HG03045 (cell line): Measurements from ENCODE around the gene GAS2L2.
A peak's percentile ranks its signal among the peaks of the same experiment; 100 is the strongest.
"Not testable (repeated sequence)": the region's sequence is repeated elsewhere in the genome, so short reads cannot be mapped to it uniquely, and the experiment has no call there.

Experiments
- ATAC-seq: cut with Tn5 transposase; IDR thresholded peaks from one replicate; pipeline ENCODE4 v1.9.1; 2021; ENCODE audit warnings: mild to moderate bottlenecking, moderate library complexity; ENCODE audit not compliant: unreplicated experiment

Gene GAS2L2

DNA sequence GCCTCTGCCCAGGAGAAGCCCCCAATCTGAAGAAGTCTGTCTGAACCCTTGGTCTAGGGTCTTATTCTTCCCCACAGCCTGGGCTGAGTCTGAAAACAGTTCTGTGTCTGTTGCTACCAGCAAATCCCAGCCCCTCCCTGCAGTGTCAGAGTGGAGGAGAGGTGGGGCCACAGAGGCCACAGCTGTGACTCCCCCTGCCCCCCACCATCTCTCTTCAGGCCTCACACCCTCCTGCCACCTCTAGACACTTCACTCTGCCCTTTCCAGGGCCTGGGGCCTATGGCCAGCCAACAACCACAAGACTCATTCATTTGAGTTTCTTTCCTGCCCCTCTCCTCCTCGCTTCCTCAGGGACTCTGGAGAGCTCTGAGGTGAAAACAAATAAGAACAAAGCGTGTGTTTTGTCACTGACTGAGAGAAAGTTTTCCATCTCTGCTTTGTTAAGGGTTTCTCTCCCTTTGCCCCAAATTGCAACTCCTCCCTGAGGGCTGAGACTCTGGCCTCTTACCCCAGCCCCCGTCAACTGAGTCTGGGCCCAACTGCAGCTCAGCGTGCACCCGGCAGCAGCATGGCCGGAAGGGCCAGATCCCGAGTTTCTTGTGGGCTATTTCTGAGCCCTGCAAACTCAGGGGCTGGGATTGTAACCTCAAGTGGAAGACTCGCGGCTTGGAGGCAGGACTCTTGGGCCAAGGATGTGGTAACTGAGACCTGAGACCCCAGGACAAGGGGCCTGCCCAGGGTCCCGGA, 20.8 kb upstream of the GAS2L2 start:
- no peak for ATAC-seq

DNA sequence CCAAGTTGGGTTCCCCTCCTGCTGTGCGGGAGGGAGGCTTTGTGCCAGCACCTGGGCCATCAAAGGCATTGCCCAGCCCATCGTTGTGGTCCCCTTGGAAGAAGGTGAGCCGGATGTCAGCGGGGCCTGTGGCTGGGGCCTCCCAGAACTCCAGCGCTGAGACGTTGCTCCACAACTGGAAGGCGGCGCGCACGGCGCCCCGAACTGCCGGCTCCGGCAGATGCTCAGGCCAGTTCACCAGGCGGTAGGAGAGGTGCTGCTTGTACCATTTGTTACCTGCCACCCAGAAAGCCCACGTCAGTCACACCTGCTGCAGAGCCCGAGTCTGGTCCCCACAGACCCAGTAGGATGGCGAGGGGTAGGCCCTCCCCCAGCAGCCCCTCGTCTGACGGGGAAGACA, 20.1 kb upstream of the GAS2L2 start:
- ATAC-seq, result no peak

DNA sequence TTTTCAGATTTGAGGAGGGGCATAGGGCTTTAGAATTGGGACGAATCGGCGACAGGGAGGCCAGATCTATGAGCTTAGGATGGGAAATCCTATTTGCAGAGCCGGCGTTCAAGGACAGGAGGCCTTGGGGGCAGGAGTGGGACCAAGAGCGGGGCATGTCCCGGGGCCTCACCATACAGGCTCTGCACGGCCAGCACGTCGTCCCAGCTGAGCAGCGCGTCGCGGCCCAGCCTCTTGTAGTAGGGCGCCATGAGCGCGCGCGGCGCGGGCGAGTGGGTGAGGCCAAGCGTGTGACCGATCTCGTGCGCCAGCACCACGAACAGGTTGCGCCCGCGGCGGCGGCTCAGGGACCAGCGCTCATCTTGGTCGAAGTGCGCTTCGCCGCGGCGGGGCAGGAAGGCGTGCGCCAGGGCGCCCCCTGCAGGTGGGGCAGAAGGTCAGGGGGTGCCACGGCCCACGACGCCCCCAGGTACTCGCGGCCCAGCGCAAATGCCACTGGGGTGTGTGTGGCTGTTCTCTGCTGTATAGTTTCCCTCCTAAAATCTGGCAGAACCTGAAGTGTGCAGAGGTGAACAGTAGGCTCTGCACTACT, 17.0 kb upstream of the GAS2L2 start:
- ATAC-seq, result no peak

DNA sequence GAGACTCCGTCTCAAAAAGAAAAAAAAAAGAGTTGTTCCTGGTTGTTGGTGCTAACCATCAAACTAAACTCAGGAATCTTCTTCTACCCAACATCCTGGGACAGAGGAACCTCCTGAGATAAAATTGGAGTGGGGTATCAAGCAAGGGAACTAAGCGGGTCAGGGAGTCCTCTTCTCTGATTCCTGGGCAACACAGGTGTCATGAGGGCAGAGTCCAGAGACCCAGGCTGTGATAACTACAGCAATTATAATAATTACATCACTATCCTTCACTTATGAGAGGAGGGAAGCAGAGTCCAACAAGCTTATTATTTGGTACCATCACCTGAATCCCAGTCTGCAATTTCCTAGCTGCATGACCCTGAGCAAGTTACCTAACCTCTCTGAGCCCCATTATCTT, 15.8 kb upstream of the GAS2L2 start:
- no peak for ATAC-seq

DNA sequence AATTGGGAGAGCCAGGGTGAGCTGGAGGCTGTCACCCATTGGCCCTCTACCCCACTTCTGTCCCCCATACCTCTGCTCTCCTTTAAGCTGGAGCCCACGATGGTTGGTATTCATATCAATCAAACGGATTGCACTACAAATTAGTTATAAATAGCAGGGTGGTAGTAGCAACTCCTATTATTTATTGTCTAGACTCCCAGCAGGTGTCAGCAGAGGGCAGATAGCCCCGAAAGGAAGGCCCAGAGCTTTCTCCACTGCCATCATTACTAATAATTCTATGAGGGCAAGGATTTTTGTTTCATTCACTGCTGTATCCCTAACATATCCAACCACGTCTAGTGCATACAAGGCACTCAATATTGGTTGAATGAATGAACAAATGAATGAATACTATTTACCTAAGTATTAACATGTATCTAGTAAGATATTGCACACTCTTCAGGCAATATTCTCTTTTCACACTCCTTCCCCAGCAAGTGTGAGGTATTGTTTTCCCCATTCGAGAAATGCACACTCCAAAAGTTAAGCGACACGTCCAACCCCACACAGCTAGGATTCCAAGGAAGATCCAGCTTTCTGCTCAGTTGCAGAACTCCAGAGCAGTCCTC, 14.0 kb upstream of the GAS2L2 start:
- ATAC-seq, result no peak

DNA sequence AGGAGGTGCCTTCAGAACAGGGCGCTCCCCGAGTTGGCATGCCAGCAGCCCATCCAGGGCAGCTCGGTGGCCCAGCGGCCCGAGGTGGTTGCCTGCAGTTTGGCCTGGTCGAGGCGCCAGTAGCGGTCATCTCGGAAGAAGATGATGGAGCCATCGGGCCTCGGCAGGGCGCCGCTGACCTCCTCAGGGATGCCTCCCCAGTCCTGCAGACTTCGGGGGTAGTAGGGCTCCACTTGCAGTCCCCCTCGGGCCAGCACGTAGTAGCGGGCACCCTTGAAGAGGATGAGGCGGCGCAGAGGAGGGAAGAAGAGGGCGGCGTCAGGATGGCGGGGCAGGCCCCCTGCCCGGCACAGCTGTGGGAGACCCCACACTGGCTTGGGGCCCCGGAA, 13.4 kb upstream of the GAS2L2 start:
- no peak for ATAC-seq

DNA sequence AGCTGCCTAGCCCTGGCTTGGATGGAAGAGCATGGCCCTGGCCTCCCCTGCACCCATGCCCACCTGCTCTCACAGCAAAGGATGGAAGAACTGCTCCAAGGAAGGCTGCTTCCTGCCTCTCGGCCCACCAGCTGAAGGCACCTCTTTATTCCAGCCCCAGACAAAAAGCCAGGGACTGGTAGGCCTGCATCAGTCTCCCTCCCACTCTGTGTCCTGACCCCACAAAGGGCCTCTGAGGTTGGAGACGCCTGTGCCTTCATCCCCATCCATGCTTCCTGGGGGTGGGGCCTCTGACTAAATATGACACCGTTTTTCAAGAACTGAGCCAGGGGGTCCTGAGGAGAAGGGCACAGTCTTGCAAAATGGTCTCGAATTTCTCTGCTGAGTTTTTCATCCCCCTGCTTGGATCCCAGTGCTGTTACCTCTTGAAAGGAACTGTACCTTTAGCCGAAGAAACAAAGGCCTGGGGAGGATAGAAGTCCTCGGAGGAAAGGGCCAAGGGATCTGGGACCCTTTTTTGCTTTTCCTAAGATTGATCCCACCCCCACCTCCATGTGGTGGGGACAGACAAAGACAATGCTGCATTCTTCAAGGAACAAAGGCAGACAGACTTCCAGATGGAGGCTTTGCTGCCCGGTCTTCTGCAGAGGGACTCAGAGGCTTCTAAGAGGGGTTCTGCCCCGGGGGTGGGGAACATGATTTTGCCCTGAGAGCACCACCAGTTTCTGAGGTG, 12.9 kb upstream of the GAS2L2 start:
- no peak for ATAC-seq

DNA sequence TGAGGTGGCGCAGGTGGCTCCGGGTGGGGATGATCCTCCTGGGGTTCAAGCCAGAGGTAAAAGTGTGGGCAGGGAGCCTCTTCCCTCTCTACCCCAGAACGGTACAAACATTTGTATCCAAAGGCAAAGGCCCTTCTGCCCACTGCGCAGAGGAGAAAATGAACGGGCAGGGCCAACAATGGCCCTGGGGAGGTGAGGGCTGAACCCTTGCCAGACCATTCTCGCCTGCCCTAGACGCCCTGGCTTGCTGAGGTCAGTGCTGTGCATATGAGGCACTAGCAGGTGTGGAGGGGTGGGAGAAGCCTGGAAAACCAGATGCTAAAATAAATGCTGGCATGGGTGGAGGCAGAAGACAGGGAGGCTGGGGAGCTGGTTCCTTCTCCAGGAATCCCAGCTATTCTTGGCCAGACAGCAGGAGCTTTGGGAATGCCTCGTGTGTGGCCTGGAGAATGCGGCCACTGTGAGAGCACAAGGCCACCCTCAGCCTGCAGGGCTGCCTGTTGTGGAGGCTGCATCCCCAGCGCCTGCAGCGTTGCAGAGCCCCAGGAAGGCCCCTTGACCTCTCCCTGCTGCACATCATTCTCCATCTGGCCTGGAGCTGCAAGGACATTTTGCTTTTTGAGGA, 12.2 kb upstream of the GAS2L2 start:
- no peak for ATAC-seq

DNA sequence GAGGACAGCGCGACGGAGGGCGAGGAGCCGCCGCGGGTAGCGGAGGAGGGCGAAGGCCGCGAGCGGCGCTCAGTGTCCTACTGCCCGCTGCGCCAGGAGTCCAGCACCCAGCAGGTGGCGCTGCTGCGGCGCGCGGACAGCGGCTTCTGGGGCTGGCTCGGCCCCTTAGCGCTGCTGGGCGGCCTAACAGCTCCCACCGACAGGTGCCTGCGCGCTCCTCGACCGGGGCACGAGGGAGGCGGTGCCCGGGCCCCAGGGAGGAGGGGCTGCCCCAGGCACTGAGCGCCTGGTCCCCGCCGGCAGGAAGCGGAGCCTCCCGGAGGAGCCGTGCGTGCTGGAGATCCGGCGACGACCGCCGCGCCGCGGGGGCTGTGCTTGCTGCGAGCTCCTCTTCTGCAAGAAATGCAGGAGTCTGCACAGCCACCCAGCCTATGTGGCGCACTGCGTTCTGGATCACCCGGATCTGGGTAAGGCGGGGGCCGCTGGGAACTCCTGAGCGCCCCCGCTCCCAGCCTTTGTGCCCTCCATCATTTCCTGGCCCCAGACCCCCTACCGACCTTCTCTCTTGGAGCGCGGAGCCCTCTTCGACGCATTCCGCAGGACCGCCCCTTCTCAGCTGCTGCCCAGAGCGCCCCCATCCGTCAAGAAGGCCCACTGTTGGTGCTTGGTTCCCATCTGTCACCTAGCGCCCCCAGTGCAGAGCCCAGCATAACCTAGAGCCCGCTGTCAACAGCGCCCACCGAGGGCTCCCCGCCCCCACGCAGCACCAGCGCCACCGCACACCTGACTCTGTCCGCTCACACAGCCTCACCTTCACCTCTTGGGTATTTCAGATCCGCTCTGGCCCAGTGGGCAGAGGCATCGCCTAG, 11.3 kb upstream of the GAS2L2 start:
- ATAC-seq, result peak; percentile 86

DNA sequence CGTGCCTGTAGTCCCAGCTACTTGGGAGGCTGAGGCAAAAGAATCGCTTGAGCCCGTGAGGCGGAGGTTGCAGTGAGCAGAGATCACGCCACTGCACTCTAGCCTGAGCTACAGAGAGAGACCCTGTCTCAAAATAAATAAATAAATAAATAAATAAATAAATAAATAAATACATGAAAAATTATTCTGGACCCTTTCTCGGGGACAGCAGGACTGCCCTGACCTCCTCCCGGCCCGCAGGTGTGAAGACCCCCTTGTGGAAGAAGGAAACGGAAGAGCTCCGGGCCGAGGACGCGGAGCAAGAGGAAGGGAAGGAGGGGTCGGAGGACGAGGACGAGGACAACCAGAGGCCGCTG, 10.7 kb upstream of the GAS2L2 start:
- ATAC-seq, result no peak

DNA sequence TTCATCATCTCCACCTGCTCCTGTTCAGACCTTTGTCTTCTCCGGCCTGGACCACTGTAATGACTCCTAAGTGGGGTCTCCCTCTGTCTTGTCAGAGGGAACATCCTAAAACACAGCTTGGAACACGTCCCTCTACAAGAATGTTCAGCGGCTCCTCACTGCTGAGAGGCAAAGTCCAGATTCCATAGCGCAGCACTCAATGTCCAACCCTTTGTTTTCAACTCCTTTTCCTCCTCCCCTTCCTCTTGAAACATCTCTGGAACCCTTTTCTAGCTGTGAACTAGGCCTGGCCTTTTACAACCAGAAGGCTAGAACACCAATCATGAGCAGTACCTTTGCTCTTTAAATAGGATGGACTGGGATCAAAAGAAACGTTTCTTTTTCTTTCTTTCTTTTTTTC, 8.6 kb upstream of the GAS2L2 start:
- ATAC-seq, result no peak

DNA sequence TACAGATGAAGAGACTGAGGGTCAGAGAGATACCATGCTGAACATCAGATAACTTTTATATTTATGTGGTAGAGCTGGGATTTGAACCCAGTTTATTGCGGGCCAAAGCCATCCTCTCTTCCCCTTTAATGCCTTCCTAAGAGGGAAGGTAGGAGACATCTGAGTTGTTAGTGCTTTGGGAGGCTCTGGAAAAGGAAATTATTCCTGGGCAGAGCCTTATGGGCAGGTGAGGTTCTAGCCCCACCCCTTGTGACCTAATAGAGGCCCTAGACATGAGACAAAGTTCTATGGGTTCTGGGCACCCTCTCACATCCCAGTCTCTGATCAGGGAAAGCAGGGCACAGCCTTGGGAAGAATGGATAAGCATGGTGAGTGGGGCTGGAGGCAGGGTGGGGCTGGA, 7.5 kb upstream of the GAS2L2 start, which contains the start of gene C17orf50:
TSS of gene C17orf50 (plus strand) at position 301 of the 400 bp plus-strand sequence. CDS start at position 356, 55 bp downstream.
- no peak for ATAC-seq

DNA sequence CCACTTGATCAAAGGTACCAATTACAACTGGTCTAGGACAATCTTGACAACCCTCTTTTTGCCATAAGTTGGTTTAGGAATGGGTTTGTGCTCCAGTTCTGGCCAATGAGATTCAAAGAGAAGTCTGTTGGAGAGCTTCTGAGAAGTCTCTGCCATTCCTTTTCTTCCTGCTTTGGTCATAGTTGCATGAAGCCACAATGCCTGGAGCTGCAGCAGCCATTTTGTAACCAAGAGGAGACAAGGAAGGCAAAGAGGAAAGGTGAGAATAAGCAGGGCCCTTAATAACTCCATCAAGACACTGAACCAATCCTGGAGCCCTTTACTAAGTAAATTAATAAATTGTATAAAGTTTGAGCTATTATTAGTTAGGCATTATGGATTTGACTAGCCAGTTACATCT, 4.2 kb upstream of the GAS2L2 start:
- ATAC-seq, result no peak

DNA sequence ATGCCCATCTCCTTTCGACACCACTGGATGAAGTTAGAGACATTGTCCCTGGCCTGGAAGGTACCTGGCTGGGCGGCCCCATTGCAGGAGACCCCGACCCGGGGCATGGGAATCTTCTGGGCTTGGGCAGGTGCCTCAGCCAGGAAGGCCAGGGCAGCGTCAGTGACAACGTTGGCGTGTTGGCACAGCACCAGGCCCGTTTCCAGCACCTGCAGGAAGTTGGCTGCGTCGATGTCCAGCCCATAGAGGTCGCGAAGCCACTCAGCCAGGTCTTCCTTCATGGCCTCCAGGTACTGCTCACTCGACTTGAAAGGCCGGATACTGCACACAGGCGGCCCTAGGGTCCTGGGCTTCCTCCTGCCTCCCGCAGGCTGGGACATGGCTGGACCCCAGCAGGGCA, 568 bp downstream of the GAS2L2 start:
- ATAC-seq, result no peak

DNA sequence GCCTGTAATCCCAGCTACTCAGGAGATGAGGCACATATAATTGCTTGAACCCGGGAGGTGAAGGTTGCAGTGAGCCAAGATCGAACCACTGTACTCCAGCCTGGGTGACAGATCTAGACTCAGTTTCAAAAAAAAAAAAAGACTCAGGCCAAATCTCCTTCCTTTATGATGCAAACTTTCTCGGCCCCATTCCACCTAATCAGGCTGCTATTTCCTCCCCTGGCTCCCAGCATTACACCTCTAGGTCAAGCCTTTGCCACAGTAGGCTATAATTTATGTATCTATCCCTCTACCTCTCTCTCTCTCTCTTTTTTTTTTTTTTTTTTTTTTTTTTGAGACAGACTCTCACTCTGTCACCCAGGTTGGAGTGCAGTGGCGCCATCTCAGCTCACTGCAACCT, 1.5 kb downstream of the GAS2L2 start:
- ATAC-seq, result not testable (repeated sequence)

DNA sequence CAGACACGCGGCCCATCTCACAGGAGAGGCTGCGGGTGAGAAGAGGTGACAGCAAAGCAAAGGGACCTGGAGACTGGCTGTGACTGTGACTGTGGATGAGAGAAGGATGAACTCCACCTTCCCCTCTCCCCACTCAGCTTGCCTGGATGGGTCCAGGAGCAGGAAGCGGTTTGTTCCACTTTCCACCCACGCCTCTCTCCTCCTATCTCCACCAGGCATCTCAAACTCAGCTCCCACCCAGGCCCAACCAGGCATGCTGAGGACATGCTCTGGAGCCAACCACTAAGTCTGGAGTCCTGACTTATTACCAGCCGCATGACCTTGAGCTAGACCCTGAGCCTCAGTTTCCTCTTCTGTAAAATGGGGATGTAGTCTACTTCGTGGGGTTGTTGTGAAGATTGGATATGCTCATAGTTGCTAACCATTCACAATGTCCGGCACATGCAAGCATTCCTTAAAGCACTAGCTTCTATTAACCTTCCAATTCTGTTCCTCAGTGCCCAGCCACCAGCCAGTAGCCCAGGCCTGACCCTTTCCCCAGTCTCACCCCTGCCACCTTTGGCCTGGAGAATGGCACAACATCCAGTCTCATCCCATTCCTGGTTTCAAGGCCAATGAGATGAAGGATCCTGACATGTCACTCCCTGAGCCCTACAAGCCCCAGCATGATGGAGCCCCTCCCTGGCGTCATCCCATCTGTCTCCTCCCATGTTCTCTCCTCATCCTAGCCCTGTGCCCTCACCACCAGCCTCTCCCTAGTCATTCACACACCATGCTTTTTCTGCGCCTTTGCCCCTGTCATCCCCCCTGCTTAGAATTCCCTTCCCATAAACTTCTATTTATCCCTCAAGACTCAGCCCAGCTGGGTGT, 2.3 kb downstream of the GAS2L2 start:
- no peak for ATAC-seq

DNA sequence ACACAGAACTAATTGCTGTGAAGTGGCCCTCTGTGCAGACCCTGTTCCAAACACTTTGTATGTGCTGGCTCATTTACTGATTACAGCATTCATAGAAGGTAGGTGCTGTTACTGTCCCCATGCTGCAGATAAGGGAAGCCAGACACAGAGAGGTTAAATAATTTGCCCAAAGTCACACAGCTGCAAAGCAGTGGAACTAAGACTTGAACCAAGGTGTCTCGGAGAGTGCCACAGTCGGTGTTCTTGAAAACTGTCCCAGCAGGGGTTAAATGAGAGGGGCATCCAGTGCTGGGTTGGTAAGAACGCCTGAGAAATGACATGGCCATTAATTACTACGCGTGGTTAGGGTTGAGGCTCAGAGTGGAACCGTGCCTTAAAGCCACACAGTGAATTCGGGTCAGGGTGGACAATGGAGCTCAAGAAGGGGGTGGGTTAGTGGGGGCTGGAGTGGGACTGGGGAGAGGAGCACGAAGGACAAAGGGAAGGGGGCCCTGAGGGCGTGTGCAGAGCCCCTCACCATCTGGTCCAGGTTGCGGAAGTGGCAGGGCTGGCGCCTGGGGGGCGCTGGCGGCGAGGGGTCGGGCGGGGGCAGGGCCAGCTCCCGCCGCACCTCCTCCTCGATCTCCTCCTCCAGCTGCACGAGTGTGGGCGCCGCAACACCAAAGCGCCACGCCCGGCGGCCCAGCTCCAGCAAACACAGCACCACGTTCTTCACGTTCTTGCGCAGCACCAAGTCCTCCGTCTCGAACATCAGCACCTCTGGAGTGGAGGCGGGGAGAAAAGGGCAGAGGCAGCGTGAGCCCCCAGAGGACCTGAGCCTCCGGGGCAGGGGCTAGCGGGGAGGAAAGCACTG, 3.3 kb downstream of the GAS2L2 start:
- ATAC-seq, result no peak

DNA sequence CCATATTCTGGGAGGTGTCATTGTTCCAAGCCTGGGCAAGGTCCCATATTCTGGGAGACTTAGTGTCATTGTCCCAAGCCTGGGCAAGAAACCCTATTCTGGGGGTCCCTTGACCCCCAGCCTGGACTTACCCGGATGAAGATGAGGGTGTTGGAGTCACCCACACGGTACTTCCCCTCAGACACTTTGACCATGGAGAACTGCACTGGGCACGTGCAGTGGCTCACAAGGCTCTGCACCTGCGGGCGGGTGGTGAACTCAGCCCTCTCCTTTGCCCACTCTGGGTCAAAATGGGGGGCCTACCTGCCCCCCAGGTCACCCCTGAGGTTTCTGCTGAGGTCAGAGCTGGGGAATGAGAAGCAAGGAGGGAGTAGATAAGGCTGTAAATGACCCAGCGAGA, 4.1 kb downstream of the GAS2L2 start:
- ATAC-seq, result no peak
